ENCODE data around the gene TMEM151A. TPM values are rescaled to one million over a fixed set of nuclear protein-coding genes. Genes with fewer than 3 reads are reported as not detected.
"Not testable (repeated sequence)": the region's sequence is repeated elsewhere in the genome, so short reads cannot be mapped to it uniquely, and the experiment has no call there.

TMEM151A gene
- total RNA-seq, 1 experiment from 2014 or later, result not detected

GRCh38 chr11:66277064-66277463, 14.6 kb upstream of the TMEM151A start:
- H3K36me3 ChIP-seq (ENCODE audit: low read depth, low read length), result peaks cover 34% of the 10 kb centered on the region; the same call in 1 of the 2 replicates
- intact Hi-C loops (cut with micrococcal nuclease); H3F3A ChIP-seq (ENCODE audit: low read length, unreplicated experiment); H3K9me2 ChIP-seq (replicated peaks; ENCODE audit: low read length); H3K9me3 ChIP-seq (ENCODE audit: low read length); H3K27ac ChIP-seq (ENCODE audit: low read length); H3K79me2 ChIP-seq (ENCODE audit: low read length); H3K4me1 ChIP-seq (ENCODE audit: insufficient read depth, low read length); DNase-seq; H3K9ac ChIP-seq (ENCODE audit: low read length); H3K4me2 ChIP-seq (ENCODE audit: low read length); ATAC-seq; H3K27me3 ChIP-seq (ENCODE audit: low read length); H2AFZ ChIP-seq (ENCODE audit: low read length); H3K4me3 ChIP-seq (ENCODE audit: low read length): not testable (repeated sequence)
- TSS peak; percentile 36 for BruUV-seq (replicated peaks)
- CTCF ChIA-PET, result interaction anchor here (0.6 kb wide), 1 partner anchor 255 kb away, joined by 3 read pairs; no protein-coding TSS in a partner anchor
- H4K20me1 ChIP-seq (ENCODE audit: low read length), result 0 out of 2 replicates have a peak, but pooled peaks cover 13% of the 10 kb centered on the region
- POLR2A ChIA-PET (ENCODE audit: unreplicated experiment), result interaction anchor here (0.6 kb wide), 1 partner anchor 19 kb away, joined by 3 read pairs; no protein-coding TSS in a partner anchor

GRCh38 chr11:66277471-66278362, 14.0 kb upstream of the TMEM151A start, which contains the start of gene CNIH2:
Gene CNIH2 (plus strand): TSS chr11:66278175. CDS start chr11:66278457, 282 bp downstream.
- TF ChIP-seq EZH2 (IDR thresholded peaks at IDR 0.05; ENCODE audit: low read length, unreplicated experiment), result no peak
- no peak for TF ChIP-seq EZH2phosphoT487 (IDR thresholded peaks at IDR 0.05; ENCODE audit: borderline replicate concordance, low read length)
- TF ChIP-seq CTCF (conservative IDR thresholded peaks at IDR 0.05; ENCODE audit: low read depth, low read length), result no peak
- ChIA-PET POLR2A (ENCODE audit: unreplicated experiment) (interaction anchor here (0.6 kb wide), 2 partner anchors 11 to 19 kb away, joined by 3 read pairs; partner anchors contain the start of gene YIF1A), CTCF (interaction anchor here (0.6 kb wide), 1 partner anchor 256 kb away, joined by 3 read pairs; no protein-coding TSS in a partner anchor)
- H3K27ac ChIP-seq (ENCODE audit: low read length), result no peak within 1 kb of the TSS
- H3K9me3 ChIP-seq (ENCODE audit: low read length), result no peaks in the 10 kb centered on the region
- H3K4me2 ChIP-seq (ENCODE audit: low read length), result peak within 1 kb of the TSS; percentile 68
- intact Hi-C loops (cut with micrococcal nuclease), result no loop called here
- no peaks in the 10 kb centered on the region for H3F3A ChIP-seq (ENCODE audit: low read length, unreplicated experiment)
- H3K36me3 ChIP-seq (ENCODE audit: low read depth, low read length), result peaks cover 27% of the 10 kb centered on the region; the same call in 1 of the 2 replicates
- H3K79me2 ChIP-seq (ENCODE audit: low read length), result no peaks in the 10 kb centered on the region
- H3K9ac ChIP-seq (ENCODE audit: low read length), result no peak within 1 kb of the TSS
- no TSS peak for BruUV-seq (replicated peaks)
- no peaks in the 10 kb centered on the region for H3K9me2 ChIP-seq (replicated peaks; ENCODE audit: low read length)
- DNase-seq (peak; percentile 50), ATAC-seq (peak; percentile 39)
- H3K4me1 ChIP-seq (ENCODE audit: insufficient read depth, low read length), result peaks cover 9% of the 10 kb centered on the region; the same call in 1 of the 2 replicates
- H3K4me3 ChIP-seq (ENCODE audit: low read length), result peak within 1 kb of the TSS; percentile 43; the same call in 1 of the 2 replicates
- H4K20me1 ChIP-seq (ENCODE audit: low read length), result 0 out of 2 replicates have a peak, but pooled peaks cover 7% of the 10 kb centered on the region
- no peak within 1 kb of the TSS for H2AFZ ChIP-seq (ENCODE audit: low read length)
- H3K27me3 ChIP-seq (ENCODE audit: low read length), result no peaks in the 10 kb centered on the region

GRCh38 chr11:66278363-66279091, 13.2 kb upstream of the TMEM151A start:
- Histone ChIP-seq H3K9me2 (replicated peaks; ENCODE audit: low read length) (no peaks in the 10 kb centered on the region), H3F3A (ENCODE audit: low read length, unreplicated experiment) (no peaks in the 10 kb centered on the region), H3K27me3 (ENCODE audit: low read length) (no peaks in the 10 kb centered on the region), H2AFZ (ENCODE audit: low read length) (no peak overlapping the region), H4K20me1 (ENCODE audit: low read length) (no peaks in the 10 kb centered on the region), H3K27ac (ENCODE audit: low read length) (no peak overlapping the region), H3K9ac (ENCODE audit: low read length) (no peak overlapping the region), H3K36me3 (ENCODE audit: low read depth, low read length) (peaks cover 19% of the 10 kb centered on the region; the same call in 1 of the 2 replicates), H3K4me2 (ENCODE audit: low read length) (no peak overlapping the region), H3K9me3 (ENCODE audit: low read length) (no peaks in the 10 kb centered on the region), H3K79me2 (ENCODE audit: low read length) (no peaks in the 10 kb centered on the region), H3K4me1 (ENCODE audit: insufficient read depth, low read length) (peaks cover 9% of the 10 kb centered on the region; the same call in 1 of the 2 replicates), H3K4me3 (ENCODE audit: low read length) (no peak overlapping the region)
- CTCF ChIA-PET, result no interaction called here
- no TSS peak for BruUV-seq (replicated peaks)
- POLR2A ChIA-PET (ENCODE audit: unreplicated experiment), result interaction anchor here (0.6 kb wide), 1 partner anchor 10 kb away, joined by 13 read pairs; no protein-coding TSS in a partner anchor
- ATAC-seq, result no peak; the same call in 1 of the 2 replicates
- TF ChIP-seq CTCF (conservative IDR thresholded peaks at IDR 0.05; ENCODE audit: low read depth, low read length) (no peak), EZH2 (IDR thresholded peaks at IDR 0.05; ENCODE audit: low read length, unreplicated experiment) (no peak), EZH2phosphoT487 (IDR thresholded peaks at IDR 0.05; ENCODE audit: borderline replicate concordance, low read length) (no peak)
- DNase-seq, result peak; percentile 18
- intact Hi-C loops (cut with micrococcal nuclease), result no loop called here

All from PC-3 (cell line).